Measurements from ENCODE around the gene CRYGA.
"Not testable (repeated sequence)": the region's sequence is repeated elsewhere in the genome, so short reads cannot be mapped to it uniquely, and the experiment has no call there.

Gene CRYGA

DNA sequence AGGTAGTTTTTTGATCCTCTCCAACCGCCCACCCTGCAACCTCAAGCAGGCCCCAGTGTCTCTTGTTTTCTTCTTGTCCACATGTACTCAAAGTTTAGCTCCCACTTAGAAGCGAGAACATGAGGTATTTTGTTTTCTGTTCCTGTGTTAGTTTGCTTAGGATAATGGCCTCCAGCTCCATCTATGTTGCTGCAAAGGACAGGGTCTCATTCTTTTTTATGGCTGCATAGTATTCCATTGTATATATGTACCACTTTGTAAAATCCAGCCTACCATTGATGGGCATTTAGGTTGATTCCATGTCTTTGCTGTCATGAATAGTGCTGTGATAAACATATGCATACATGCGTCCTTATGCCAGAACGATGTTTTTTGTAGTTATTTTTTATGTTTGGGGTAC, 36.3 kb downstream of the CRYGA start:
- DNase-seq, result no peak

DNA sequence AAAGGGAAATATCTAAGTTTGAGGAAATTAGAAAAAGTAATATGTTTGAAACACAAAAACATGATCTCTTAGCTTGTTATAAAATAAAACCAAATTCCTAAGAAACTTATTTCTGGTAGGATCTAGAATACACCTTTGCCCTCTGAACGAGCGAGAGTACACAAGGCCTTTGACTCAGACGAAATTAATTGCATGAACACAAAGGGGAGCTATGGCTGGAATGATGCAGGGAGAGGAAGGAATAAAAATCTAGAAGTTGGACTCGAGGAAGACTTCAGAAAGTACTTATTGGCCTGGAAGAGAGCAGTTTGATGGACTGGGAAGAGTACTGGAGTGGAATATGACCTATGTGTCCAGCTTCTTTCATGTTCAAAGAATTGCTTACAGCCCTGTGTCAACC, 38.1 kb downstream of the CRYGA start:
- no peak for DNase-seq

DNA sequence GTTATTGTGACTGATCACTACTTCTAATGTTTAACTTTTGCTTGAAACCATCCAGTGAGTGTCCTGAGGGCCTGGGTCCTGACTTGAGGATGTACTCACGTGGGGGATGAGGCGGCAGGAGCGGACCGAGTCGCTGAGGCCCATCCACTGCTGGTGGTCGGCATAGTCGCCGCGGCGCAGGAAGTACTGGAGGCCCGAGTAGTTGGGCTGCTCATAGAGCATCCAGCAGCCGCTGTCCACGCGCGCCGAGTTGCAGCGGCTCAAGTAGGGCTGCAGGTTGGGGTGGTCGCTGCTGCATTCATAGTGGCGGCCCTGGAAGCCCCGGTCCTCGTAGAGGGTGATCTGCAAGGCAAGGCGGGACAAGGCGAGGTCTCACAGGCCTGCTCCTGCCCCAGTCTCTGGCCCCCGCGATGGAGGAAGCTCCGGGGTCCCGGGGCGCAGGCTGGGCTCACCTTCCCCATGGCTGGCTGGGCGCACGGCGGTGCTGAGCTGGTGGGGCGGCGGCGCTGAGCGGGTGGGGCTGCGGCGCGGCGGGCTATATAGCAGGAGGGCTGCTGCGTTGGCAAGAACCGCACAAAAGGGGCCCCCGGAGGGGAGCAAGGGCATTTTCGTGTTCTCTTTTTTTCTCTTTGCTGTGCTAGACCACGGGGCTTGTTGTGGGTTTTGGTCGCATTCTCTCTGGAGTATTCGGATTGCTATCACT, 39.2 kb downstream of the CRYGA start, which contains the start of gene CRYGD:
CRYGD (minus strand) TSS at position 512 of the 703 bp plus-strand sequence; CDS start at position 461, 51 bp downstream.
- DNase-seq, result peak in 1 of 56 donors; percentile 2

DNA sequence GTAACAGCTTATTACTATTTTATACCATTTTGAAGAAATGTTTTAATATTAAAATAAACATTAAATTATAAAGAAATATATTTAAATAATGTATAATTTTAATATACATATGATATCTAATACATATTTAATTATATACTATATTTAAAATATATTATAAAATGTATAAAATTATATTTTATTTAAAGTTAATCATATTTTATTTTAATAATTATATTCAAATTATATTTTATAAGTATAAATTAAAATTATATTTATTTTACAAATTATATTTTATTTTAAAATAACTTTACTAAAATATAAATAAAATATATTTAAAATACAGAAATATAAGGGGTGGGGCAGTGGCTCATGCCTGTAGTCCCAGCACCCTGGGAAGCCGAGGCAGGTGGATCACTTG, 41.1 kb downstream of the CRYGA start:
- DNase-seq, result no peak

DNA sequence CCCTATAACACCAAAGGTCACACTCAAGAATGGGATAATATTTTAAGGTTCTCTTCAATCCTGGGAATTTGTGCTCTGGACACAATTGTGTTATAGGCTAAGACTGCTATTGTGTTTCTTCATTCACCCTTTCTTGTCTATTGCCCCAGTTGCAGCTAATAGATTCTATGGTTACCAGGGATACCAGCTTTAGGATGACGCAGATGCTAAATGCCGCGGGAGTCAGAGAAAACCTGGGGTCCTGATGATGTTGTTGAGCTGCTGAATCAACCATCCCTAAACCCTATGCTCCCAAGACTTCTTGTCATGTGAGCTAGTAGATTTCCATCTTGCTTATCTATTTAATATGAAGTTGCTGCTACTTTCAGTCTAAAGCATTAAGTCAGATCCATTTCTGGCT, 44.5 kb downstream of the CRYGA start:
- no peak for DNase-seq

DNA sequence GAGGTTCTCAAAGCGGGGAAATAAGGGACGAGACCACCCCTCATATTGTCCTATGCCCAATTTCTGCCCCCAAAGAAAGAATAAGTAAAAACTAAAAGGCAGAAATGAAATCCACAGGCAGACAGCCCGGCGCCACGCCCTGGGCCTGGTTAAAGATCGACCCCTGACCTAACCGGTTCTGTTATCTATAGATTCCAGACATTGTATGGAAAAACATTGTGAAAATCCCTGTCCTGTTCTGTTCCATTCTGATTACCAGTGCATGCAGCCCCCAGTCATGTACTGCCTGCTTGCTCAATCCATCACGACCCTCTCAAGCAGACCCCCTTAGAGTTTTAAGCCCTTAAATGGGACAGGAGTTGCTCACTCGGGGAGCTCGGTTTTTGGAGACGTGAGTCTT, 46.0 kb downstream of the CRYGA start:
- DNase-seq, result not testable (repeated sequence)

DNA sequence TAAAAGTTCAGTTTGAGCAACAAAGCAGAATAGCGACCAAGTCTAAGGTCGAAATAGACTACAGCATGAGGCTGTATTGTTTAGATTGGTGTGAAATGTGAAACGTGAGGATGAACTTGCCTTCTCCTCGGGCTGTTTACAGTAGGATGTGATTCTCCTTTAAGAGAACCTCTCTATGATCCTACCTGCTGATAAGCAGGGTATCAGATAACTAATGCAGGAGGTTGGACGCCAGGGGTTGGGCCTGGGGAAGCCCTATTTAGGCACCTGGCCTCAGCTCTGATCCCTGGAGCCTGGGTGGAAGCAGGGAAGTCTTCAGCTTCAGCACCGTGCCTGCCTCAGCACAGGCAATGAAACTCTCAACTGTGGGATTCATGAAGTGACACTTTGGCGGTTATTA, 50.4 kb downstream of the CRYGA start:
- DNase-seq, result no peak

DNA sequence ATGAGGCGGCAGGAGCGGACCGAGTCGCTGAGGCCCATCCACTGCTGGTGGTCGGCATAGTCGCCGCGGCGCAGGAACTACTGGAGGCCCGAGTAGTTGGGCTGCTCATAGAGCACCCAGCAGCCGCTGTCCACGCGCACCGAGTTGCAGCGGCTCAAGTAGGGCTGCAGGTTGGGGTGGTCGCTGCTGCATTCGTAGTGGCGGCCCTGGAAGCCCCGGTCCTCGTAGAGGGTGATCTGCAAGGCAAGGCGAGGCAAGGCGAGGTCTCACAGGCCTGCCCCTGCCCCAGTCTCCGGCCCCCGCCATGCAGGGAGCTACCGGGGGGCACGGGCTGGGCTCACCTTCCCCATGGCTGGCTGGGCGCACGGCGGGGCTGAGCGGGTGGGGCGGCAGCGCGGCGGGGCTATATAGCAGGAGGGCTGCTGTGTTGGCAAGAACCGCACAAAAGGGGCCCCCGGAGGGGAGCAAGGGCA, 51.1 kb downstream of the CRYGA start:
- DNase-seq, result not testable (repeated sequence)
